GM19397 (cell line): ENCODE results near the gene LLGL2.

Experiments
- ATAC-seq: cut with Tn5 transposase; IDR thresholded peaks from one replicate; pipeline ENCODE4 v1.9.1; 2021; ENCODE audit warnings: mild to moderate bottlenecking, moderate library complexity; ENCODE audit not compliant: unreplicated experiment

The LLGL2 gene

GRCh38 chr17:75611851-75612429, 86.4 kb downstream of the LLGL2 start:
- ATAC-seq = no peak

GRCh38 chr17:75612906-75613626, 87.6 kb downstream of the LLGL2 start:
- no peak for ATAC-seq

- ATAC-seq = no peak
Observed at GRCh38 chr17:75614006-75614405, 88.5 kb downstream of the LLGL2 start.

- no peak for ATAC-seq
Observed at GRCh38 chr17:75614556-75615270, 89.2 kb downstream of the LLGL2 start.

GRCh38 chr17:75615301-75615700, 89.8 kb downstream of the LLGL2 start:
- no peak for ATAC-seq

- ATAC-seq = no peak
Observed at GRCh38 chr17:75616521-75617122, 91.1 kb downstream of the LLGL2 start.

- no peak for ATAC-seq
Observed at GRCh38 chr17:75617218-75617617, 91.7 kb downstream of the LLGL2 start.

GRCh38 chr17:75617675-75618074, 92.2 kb downstream of the LLGL2 start:
- no peak for ATAC-seq

- ATAC-seq = no peak
Observed at GRCh38 chr17:75619506-75620431, 94.3 kb downstream of the LLGL2 start.

GRCh38 chr17:75621489-75621888, 96.0 kb downstream of the LLGL2 start:
- no peak for ATAC-seq

- no peak for ATAC-seq
Observed at GRCh38 chr17:75622076-75622475, 96.6 kb downstream of the LLGL2 start.

- no peak for ATAC-seq
Observed at GRCh38 chr17:75622771-75623273, 97.3 kb downstream of the LLGL2 start.

- ATAC-seq = no peak
Observed at GRCh38 chr17:75623386-75623785, 97.9 kb downstream of the LLGL2 start.

GRCh38 chr17:75624021-75624420, 98.5 kb downstream of the LLGL2 start:
- ATAC-seq = no peak
